C4-2B (cell line): ENCODE results near the gene TRPV4.

Experiments used
- ZFX ChIP-seq: fragments of 450-650 bp; IDR thresholded peaks from 2 replicates; pipeline ENCODE4 v1.6.1; 2017
- TF ChIP-seq, protein P1 (sequence below): fragments of 450-650 bp; conservative IDR thresholded peaks from 2 replicates; pipeline ENCODE4 v1.5.1; 2017; ENCODE audit warnings: mild to moderate bottlenecking

DNA sequence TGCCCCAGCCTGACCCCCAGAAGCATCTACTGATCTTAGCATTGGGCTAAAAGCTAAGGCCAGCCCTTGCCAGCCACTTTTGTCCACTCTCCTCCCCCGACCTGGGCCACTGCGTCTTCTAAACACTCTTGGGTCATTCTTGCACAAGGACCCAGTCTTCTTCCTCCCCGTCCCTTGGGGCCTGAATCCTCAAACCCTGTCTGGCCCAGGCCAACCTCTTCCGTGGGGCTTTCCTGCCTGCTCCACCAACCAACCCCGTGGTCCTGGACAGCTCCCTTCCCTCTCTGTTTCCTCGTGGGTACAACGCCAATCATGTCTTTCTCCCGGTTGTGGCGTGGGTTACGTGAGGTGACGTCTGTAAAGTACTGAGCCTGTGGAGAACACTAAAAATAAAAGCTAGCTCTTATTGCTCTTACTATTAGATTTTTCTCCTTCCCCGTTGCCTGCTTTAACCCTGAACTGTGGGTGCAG lies 98.1 kb downstream of the TRPV4 start:
- TF ChIP-seq, protein P1, sequence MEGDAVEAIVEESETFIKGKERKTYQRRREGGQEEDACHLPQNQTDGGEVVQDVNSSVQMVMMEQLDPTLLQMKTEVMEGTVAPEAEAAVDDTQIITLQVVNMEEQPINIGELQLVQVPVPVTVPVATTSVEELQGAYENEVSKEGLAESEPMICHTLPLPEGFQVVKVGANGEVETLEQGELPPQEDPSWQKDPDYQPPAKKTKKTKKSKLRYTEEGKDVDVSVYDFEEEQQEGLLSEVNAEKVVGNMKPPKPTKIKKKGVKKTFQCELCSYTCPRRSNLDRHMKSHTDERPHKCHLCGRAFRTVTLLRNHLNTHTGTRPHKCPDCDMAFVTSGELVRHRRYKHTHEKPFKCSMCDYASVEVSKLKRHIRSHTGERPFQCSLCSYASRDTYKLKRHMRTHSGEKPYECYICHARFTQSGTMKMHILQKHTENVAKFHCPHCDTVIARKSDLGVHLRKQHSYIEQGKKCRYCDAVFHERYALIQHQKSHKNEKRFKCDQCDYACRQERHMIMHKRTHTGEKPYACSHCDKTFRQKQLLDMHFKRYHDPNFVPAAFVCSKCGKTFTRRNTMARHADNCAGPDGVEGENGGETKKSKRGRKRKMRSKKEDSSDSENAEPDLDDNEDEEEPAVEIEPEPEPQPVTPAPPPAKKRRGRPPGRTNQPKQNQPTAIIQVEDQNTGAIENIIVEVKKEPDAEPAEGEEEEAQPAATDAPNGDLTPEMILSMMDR = no peak
- no peak for TF ChIP-seq ZFX
